Measurements from ENCODE around the gene SLC39A11. TPM values are rescaled to one million over a fixed set of nuclear protein-coding genes. Genes with fewer than 3 reads are reported as not detected.

Gene SLC39A11
- total and polyA plus RNA-seq, 4 donors: 9.3 to 49.3 (median 24.7) TPM

- WGBS, 2 donors: 81 to 89% methylated on average over 7 of the region's 7 CpGs
- ATAC-seq (ENCODE audit: insufficient read depth, low FRiP score) (no peak), DNase-seq (no peak)
- Histone ChIP-seq H3K4me1 (ENCODE audit: control insufficient read depth in 5 of 5, insufficient read depth in 5 of 5, low read length in 5 of 5) (peaks cover 0 to 22% (median 0%) of the 10 kb centered on the region in 5 donors), H3K27me3 (ENCODE audit: control insufficient read depth in 3 of 3, insufficient read depth in 3 of 3, low read length in 2 of 3) (no peaks in the 10 kb centered on the region), H3K36me3 (ENCODE audit: control insufficient read depth in 4 of 4, insufficient read depth in 4 of 4, low read length in 4 of 4) (peaks cover 0 to 6% (median 0%) of the 10 kb centered on the region in 4 donors), H3K27ac (ENCODE audit: low read depth in 1 of 2, low read length in 1 of 2) (no peak overlapping the region), H3K4me3 (no peak overlapping the region), H3K9ac (ENCODE audit: insufficient read depth in 1 of 2, low read length in 2 of 2) (no peak overlapping the region), H3K9me3 (ENCODE audit: control insufficient read depth in 4 of 4, insufficient read depth in 3 of 4, low read length in 3 of 4) (no peaks in the 10 kb centered on the region)
- TF ChIP-seq CTCF (IDR thresholded peaks at IDR 0.05; ENCODE audit: control extremely low read depth, extremely low read depth): no peak
Observed at GRCh38 chr17:73027130-73027741, 65.3 kb downstream of the SLC39A11 start.

- H3K4me3 ChIP-seq: no peak overlapping the region
- H3K27ac ChIP-seq (ENCODE audit: low read depth in 1 of 2, low read length in 1 of 2): no peak overlapping the region
- no peaks in the 10 kb centered on the region for H3K36me3 ChIP-seq (ENCODE audit: control insufficient read depth in 4 of 4, insufficient read depth in 4 of 4, low read length in 4 of 4)
- ATAC-seq (ENCODE audit: insufficient read depth, low FRiP score): no peak
- TF ChIP-seq CTCF (IDR thresholded peaks at IDR 0.05; ENCODE audit: control extremely low read depth, extremely low read depth): no peak
- no peak for DNase-seq
- no peak overlapping the region for H3K9ac ChIP-seq (ENCODE audit: insufficient read depth in 1 of 2, low read length in 2 of 2)
- 79 to 85% methylated on average over 6 of the region's 6 CpGs for WGBS, 2 donors
- H3K4me1 ChIP-seq (ENCODE audit: control insufficient read depth in 5 of 5, insufficient read depth in 5 of 5, low read length in 5 of 5): peaks cover 0 to 15% (median 0%) of the 10 kb centered on the region in 5 donors
- H3K9me3 ChIP-seq (ENCODE audit: control insufficient read depth in 4 of 4, insufficient read depth in 3 of 4, low read length in 3 of 4): no peaks in the 10 kb centered on the region
- H3K27me3 ChIP-seq (ENCODE audit: control insufficient read depth in 3 of 3, insufficient read depth in 3 of 3, low read length in 2 of 3): no peaks in the 10 kb centered on the region
Observed at GRCh38 chr17:73025041-73025560, 67.4 kb downstream of the SLC39A11 start.

- peaks cover 0 to 15% (median 0%) of the 10 kb centered on the region in 5 donors for H3K4me1 ChIP-seq (ENCODE audit: control insufficient read depth in 5 of 5, insufficient read depth in 5 of 5, low read length in 5 of 5)
- H3K9ac ChIP-seq (ENCODE audit: insufficient read depth in 1 of 2, low read length in 2 of 2): no peak overlapping the region
- DNase-seq (no peak), ATAC-seq (ENCODE audit: insufficient read depth, low FRiP score) (no peak)
- H3K27ac ChIP-seq (ENCODE audit: low read depth in 1 of 2, low read length in 1 of 2): no peak overlapping the region
- TF ChIP-seq CTCF (IDR thresholded peaks at IDR 0.05; ENCODE audit: control extremely low read depth, extremely low read depth): no peak
- no peaks in the 10 kb centered on the region for H3K27me3 ChIP-seq (ENCODE audit: control insufficient read depth in 3 of 3, insufficient read depth in 3 of 3, low read length in 2 of 3)
- 70 to 95% methylated on average over 5 of the region's 5 CpGs for WGBS, 2 donors
- no peaks in the 10 kb centered on the region for H3K9me3 ChIP-seq (ENCODE audit: control insufficient read depth in 4 of 4, insufficient read depth in 3 of 4, low read length in 3 of 4)
- H3K36me3 ChIP-seq (ENCODE audit: control insufficient read depth in 4 of 4, insufficient read depth in 4 of 4, low read length in 4 of 4): no peaks in the 10 kb centered on the region
- no peak overlapping the region for H3K4me3 ChIP-seq
Observed at GRCh38 chr17:73023759-73024158, 68.7 kb downstream of the SLC39A11 start.

Data from lung (tissue), 12 donors.